Renal cortex interstitium (tissue), 11 donors: ENCODE measurements around the gene HMMR. TPM values are rescaled to one million over a fixed set of nuclear protein-coding genes. Genes with fewer than 3 reads are reported as not detected.

Experiments
- DNase-seq, 11 donors: peaks; one replicate each; pipeline ENCODE4 v3.0.0-alpha.2; 2013; ENCODE audit warnings: low read depth in 9 of 11, low spot score in 4 of 11; ENCODE audit errors: extremely low read depth in 1 of 11
- polyA plus RNA-seq, 3 donors: library from polyadenylated mRNA; unstranded; fragments of 120-200 nt; gene quantifications; one replicate each; pipeline ENCODE4 v1.2.1, GENCODE V29; 2013; ENCODE audit not compliant: insufficient read length in 3 of 3

HMMR gene
- polyA plus RNA-seq, 3 donors, result 18.3 to 25.9 (median 22.6) TPM

GRCh38 chr5:163540696-163541095 lies 80.3 kb downstream of the HMMR start:
- no peak for DNase-seq

Other genes starting within 250 kb of the HMMR start
- 100 to 1,000 TPM; 178 to 247 (median 199) TPM for gene CCNG1, start 23.0 kb upstream of the HMMR start, polyA plus RNA-seq
- gene NUDCD2, start 530 bp upstream of the HMMR start, polyA plus RNA-seq, result 10 to 100 TPM; 49.9 to 60.8 (median 56.0) TPM
- 100 to 1,000 TPM; 102 to 118 (median 104) TPM for gene MAT2B, start 45.0 kb downstream of the HMMR start, polyA plus RNA-seq